ENCODE data around the gene RNF144B. TPM values are rescaled to one million over a fixed set of nuclear protein-coding genes. Genes with fewer than 3 reads are reported as not detected.

Gene RNF144B
- total and polyA plus RNA-seq, 10 of the 15 experiments (the other 5 are each of a cell fraction or from before 2014, with no cell fraction given): 0.03 to 0.18 (median 0.14) TPM

DNA sequence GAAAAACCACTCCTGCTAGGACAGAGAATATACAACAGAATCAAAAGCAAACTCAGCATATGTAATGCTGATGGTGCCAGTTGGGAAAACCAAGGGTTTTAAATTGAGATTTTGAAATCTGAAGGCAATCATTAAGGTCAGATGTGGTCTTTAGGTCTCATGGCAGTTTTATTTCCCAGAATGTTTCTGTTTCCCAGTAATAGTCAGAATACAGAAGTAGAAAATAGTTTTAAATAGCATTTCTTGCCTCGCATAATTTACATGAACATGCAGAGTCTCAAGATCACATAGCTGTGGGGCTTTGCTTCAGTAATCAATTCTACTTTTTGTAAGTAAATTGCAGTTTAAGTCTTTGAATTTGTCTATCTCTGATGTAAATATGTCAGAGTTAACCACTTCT lies 58.1 kb downstream of the RNF144B start:
- no peaks in the 10 kb centered on the region for H3K9me3 ChIP-seq (replicated peaks; ENCODE audit: control insufficient read depth, insufficient read depth, low read length)
- ChIA-PET SMC1A (ENCODE audit: uncharacterized antibody, unreplicated experiment) (no interaction called here), POLR2A (no interaction called here), RAD21 (ENCODE audit: unreplicated experiment) (no interaction called here), CTCF (interaction anchor here (1.3 kb wide), 1 partner anchor 58 kb away, joined by 3 read pairs; no protein-coding TSS in a partner anchor)
- no peak for TF ChIP-seq RUNX3 (IDR thresholded peaks at IDR 0.05; ENCODE audit: low read length)
- no peak for TF ChIP-seq BHLHE40 (IDR thresholded peaks at IDR 0.05; ENCODE audit: borderline replicate concordance in 1 of 2, low read depth in 2 of 2, low read length in 1 of 2)
- no peak for TF ChIP-seq SRF (IDR thresholded peaks at IDR 0.05; ENCODE audit: low read depth in 2 of 2, low read length in 2 of 2)
- TF ChIP-seq, protein P1, sequence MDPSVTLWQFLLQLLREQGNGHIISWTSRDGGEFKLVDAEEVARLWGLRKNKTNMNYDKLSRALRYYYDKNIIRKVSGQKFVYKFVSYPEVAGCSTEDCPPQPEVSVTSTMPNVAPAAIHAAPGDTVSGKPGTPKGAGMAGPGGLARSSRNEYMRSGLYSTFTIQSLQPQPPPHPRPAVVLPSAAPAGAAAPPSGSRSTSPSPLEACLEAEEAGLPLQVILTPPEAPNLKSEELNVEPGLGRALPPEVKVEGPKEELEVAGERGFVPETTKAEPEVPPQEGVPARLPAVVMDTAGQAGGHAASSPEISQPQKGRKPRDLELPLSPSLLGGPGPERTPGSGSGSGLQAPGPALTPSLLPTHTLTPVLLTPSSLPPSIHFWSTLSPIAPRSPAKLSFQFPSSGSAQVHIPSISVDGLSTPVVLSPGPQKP (IDR thresholded peaks at IDR 0.05; ENCODE audit: low read depth, low read length): no peak
- no peak for TF ChIP-seq RFX5 (IDR thresholded peaks at IDR 0.05; ENCODE audit: low read depth, low read length)
- no peaks in the 10 kb centered on the region for H3K79me2 ChIP-seq (ENCODE audit: control insufficient read depth, insufficient read depth, low read length)
- FAIRE-seq: no peak
- no peak overlapping the region for H3K9ac ChIP-seq (ENCODE audit: control insufficient read depth, insufficient read depth, low read length)
- peaks cover 0 to 6% of the 10 kb centered on the region in 2 experiments; a peak in 1 of 4 replicates for H3K27me3 ChIP-seq (replicated peaks in 1 of 2; ENCODE audit: control insufficient read depth in 2 of 2, insufficient read depth in 2 of 2, low read length in 1 of 2)
- no peak for ATAC-seq
- H3K36me3 ChIP-seq (ENCODE audit: control insufficient read depth in 2 of 2, insufficient read depth in 2 of 2, low read length in 1 of 2): no peaks in the 10 kb centered on the region
- DNase-seq (ENCODE audit: low read depth, low spot score): no peak
- BruUV-seq (replicated peaks): no TSS peak
- no peaks in the 10 kb centered on the region for H4K20me1 ChIP-seq (ENCODE audit: control insufficient read depth, insufficient read depth)
- in situ Hi-C loops (cut with MboI): no loop called here
- no peak overlapping the region for H2AFZ ChIP-seq (ENCODE audit: control insufficient read depth, low read depth, low read length)
- H3K4me3 ChIP-seq: no peak overlapping the region
- no peak overlapping the region for H3K4me2 ChIP-seq (ENCODE audit: control insufficient read depth, insufficient read depth)
- no peak overlapping the region for H3K27ac ChIP-seq (ENCODE audit: control insufficient read depth, insufficient read depth)
- intact Hi-C loops (cut with micrococcal nuclease; ENCODE audit: unreplicated experiment): no loop called here
- no peaks in the 10 kb centered on the region for H3K4me1 ChIP-seq (ENCODE audit: control insufficient read depth, insufficient read depth, low read length)
- 33% methylated on average over 1 of the region's 1 CpG for WGBS (ENCODE audit: insufficient coverage, insufficient replicate concordance, low lambda C conversion rate, missing lambda C conversion rate)

DNA sequence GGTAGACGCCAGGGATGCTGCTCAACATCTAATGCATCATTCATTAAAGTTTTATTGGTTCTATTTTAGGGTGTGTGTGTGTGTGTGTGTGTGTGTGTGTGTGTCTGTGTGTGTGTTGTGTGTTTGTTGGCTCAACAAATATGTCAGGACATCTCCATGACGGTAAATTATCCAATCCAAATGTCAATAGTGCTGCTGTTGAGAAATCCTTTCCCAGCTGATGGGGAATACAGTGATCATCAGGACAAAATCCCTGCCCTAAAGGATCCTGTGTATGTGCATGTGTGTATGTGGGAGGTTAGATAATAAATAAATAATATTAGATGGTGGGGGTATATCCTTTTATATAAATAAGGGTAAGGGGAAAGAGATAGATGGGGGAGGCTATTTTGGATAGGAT lies 59.6 kb downstream of the RNF144B start:
- no TSS peak for BruUV-seq (replicated peaks)
- SMC1A ChIA-PET (ENCODE audit: uncharacterized antibody, unreplicated experiment): no interaction called here
- RAD21 ChIA-PET (ENCODE audit: unreplicated experiment): no interaction called here
- Histone ChIP-seq H4K20me1 (ENCODE audit: control insufficient read depth, insufficient read depth) (no peaks in the 10 kb centered on the region), H3K27ac (ENCODE audit: control insufficient read depth, insufficient read depth) (no peak overlapping the region), H3K4me2 (ENCODE audit: control insufficient read depth, insufficient read depth) (no peak overlapping the region), H3K9ac (ENCODE audit: control insufficient read depth, insufficient read depth, low read length) (no peak overlapping the region), H3K79me2 (ENCODE audit: control insufficient read depth, insufficient read depth, low read length) (no peaks in the 10 kb centered on the region), H3K36me3 (ENCODE audit: control insufficient read depth in 2 of 2, insufficient read depth in 2 of 2, low read length in 1 of 2) (no peaks in the 10 kb centered on the region), H2AFZ (ENCODE audit: control insufficient read depth, low read depth, low read length) (no peak overlapping the region), H3K4me3 (no peak overlapping the region), H3K9me3 (replicated peaks; ENCODE audit: control insufficient read depth, insufficient read depth, low read length) (no peaks in the 10 kb centered on the region), H3K27me3 (replicated peaks in 1 of 2; ENCODE audit: control insufficient read depth in 2 of 2, insufficient read depth in 2 of 2, low read length in 1 of 2) (peaks cover 0 to 6% of the 10 kb centered on the region in 2 experiments; a peak in 1 of 4 replicates), H3K4me1 (ENCODE audit: control insufficient read depth, insufficient read depth, low read length) (no peaks in the 10 kb centered on the region)
- no peak for DNase-seq (ENCODE audit: low read depth, low spot score)
- CTCF ChIA-PET: no interaction called here
- no peak for ATAC-seq
- POLR2A ChIA-PET: no interaction called here
- 27% methylated on average over 2 of the region's 2 CpGs for WGBS (ENCODE audit: insufficient coverage, insufficient replicate concordance, low lambda C conversion rate, missing lambda C conversion rate)
- in situ Hi-C loops (cut with MboI) (no loop called here), intact Hi-C loops (cut with micrococcal nuclease; ENCODE audit: unreplicated experiment) (no loop called here)
- FAIRE-seq: no peak
- no peak for TF ChIP-seq RUNX3 (IDR thresholded peaks at IDR 0.05; ENCODE audit: low read length)
- TF ChIP-seq WRNIP1 (IDR thresholded peaks at IDR 0.05; ENCODE audit: borderline replicate concordance, low read depth, low read length): no peak
- no peak for TF ChIP-seq TAF1 (IDR thresholded peaks at IDR 0.05; ENCODE audit: borderline replicate concordance, low read depth, low read length)
- TF ChIP-seq ESRRA (IDR thresholded peaks at IDR 0.05; ENCODE audit: low read length): no peak
- no peak for TF ChIP-seq EED (IDR thresholded peaks at IDR 0.05; ENCODE audit: low read depth)
- TF ChIP-seq YBX1 (IDR thresholded peaks at IDR 0.05): no peak
- TF ChIP-seq TARDBP (IDR thresholded peaks at IDR 0.05; ENCODE audit: borderline replicate concordance): no peak
- TF ChIP-seq ZZZ3 (IDR thresholded peaks at IDR 0.05; ENCODE audit: control insufficient read depth, insufficient read length, low read depth): no peak
- TF ChIP-seq BACH1 (IDR thresholded peaks at IDR 0.05; ENCODE audit: borderline replicate concordance): no peak
- TF ChIP-seq ZSCAN29 (IDR thresholded peaks at IDR 0.05): no peak
- no peak for TF ChIP-seq BMI1 (IDR thresholded peaks at IDR 0.05; ENCODE audit: borderline replicate concordance)
- TF ChIP-seq IRF4 (IDR thresholded peaks at IDR 0.05; ENCODE audit: low read depth, low read length): no peak
- TF ChIP-seq RFX5 (IDR thresholded peaks at IDR 0.05; ENCODE audit: low read depth, low read length): no peak
